SK-N-SH (cell line): ENCODE data around the gene PRKACG. TPM values are rescaled to one million over a fixed set of nuclear protein-coding genes. Genes with fewer than 3 reads are reported as not detected.
A peak's percentile ranks its signal among the peaks of the same experiment; 100 is the strongest.

ENCODE experiments used
- CTCF ChIA-PET: fragments of 300-600, 350-600 bp; formaldehyde crosslinking; extraction: SDS; loops from one replicate; lab custom pipeline; 2021; lab: Yijun Ruan, JAX
- POLR2A ChIA-PET: fragments of 350-600 bp; sonication (Branson Sonifier 250); formaldehyde crosslinking; extraction: SDS; loops from one replicate; lab custom pipeline; 2020; ENCODE audit warnings: antibody characterized with exemption, inconsistent platforms; lab: Yijun Ruan, JAX
- DNase-seq: peaks from one replicate; pipeline ENCODE4 v3.0.0; 2012
- H2AFZ ChIP-seq: fragments of 200-600 bp; sonication (generic); 2 replicates; pipeline ENCODE4 v1.8.1; 2016; ENCODE audit warnings: antibody characterized with exemption, mild to moderate bottlenecking, low read depth
- H3F3A ChIP-seq: fragments of 200-600 bp; sonication (generic); replicated peaks from 2 replicates; pipeline ENCODE3; 2016; ENCODE audit warnings: antibody characterized with exemption, mild to moderate bottlenecking; ENCODE audit not compliant: insufficient read depth
- H3K27ac ChIP-seq, 2 experiments: fragments of 200-500 bp in 1 of 2; fragments of 200-600 bp in 1 of 2; sonication (Bioruptor generic) in 1 of 2; sonication (generic), shearing (Covaris generic) in 1 of 2; 2 replicates each; pipeline versions ENCODE4 v1.5.1 to v1.6.1; 2014 to 2016; ENCODE audit warnings: low read depth in 2 of 2, inconsistent platforms in 1 of 2, low read length in 1 of 2, mild to moderate bottlenecking in 1 of 2, mixed read lengths in 1 of 2
- H3K27me3 ChIP-seq: fragments of 200-600 bp; sonication (generic), shearing (Covaris generic); 2 replicates; pipeline ENCODE4 v1.6.1; 2016; ENCODE audit warnings: mixed run types; ENCODE audit not compliant: insufficient read depth
- H3K36me3 ChIP-seq, 2 experiments: fragments of 200-500 bp in 1 of 2; fragments of 200-600 bp in 1 of 2; sonication (Bioruptor generic) in 1 of 2; sonication (generic) in 1 of 2; replicated peaks in 1 of 2; 2 replicates each; pipeline versions ENCODE3 to v1.5.1; 2014 to 2016; ENCODE audit warnings: low read length in 1 of 2, mild to moderate bottlenecking in 1 of 2; ENCODE audit not compliant: insufficient read depth in 2 of 2, control insufficient read depth in 1 of 2
- H3K4me1 ChIP-seq, 2 experiments: fragments of 200-500 bp in 1 of 2; fragments of 200-600 bp in 1 of 2; sonication (Bioruptor generic) in 1 of 2; sonication (generic), shearing (Covaris generic) in 1 of 2; 2 replicates each; pipeline versions ENCODE4 v1.5.1 to v1.6.1; 2014 to 2016; ENCODE audit warnings: low read depth in 1 of 2, low read length in 1 of 2, mixed run types in 1 of 2; ENCODE audit not compliant: insufficient read depth in 2 of 2, control insufficient read depth in 1 of 2
- H3K4me2 ChIP-seq: fragments of 200-600 bp; sonication (generic), shearing (Covaris generic); 2 replicates; pipeline ENCODE4 v1.6.1; 2017; ENCODE audit warnings: mixed run types
- H3K4me3 ChIP-seq, 2 experiments: fragments of 200-500 bp in 1 of 2; fragments of 200-600 bp in 1 of 2; sonication (Bioruptor generic) in 1 of 2; sonication (generic), shearing (Covaris generic) in 1 of 2; 2 replicates each; pipeline versions ENCODE4 v1.5.1 to v1.8.1; 2014 to 2016; ENCODE audit warnings: low read depth in 2 of 2, inconsistent platforms in 1 of 2, low read length in 1 of 2, mild to moderate bottlenecking in 1 of 2, mixed read lengths in 1 of 2, moderate library complexity in 1 of 2
- H3K79me2 ChIP-seq: fragments of 200-600 bp; sonication (generic); 2 replicates; pipeline ENCODE4 v1.8.1; 2017; ENCODE audit warnings: mild to moderate bottlenecking; ENCODE audit not compliant: insufficient read depth
- H3K9ac ChIP-seq: fragments of 200-600 bp; sonication (generic); 2 replicates; pipeline ENCODE4 v1.6.1; 2017; ENCODE audit warnings: mixed run types
- H3K9me2 ChIP-seq: fragments of 200-600 bp; sonication (generic); 2 replicates; pipeline ENCODE4 v1.6.1; 2017; ENCODE audit warnings: mixed run types
- H3K9me3 ChIP-seq: fragments of 200-600 bp; sonication (generic); 2 replicates; pipeline ENCODE4 v1.6.1; 2017; ENCODE audit warnings: mixed run types, mild to moderate bottlenecking, moderate library complexity
- H4K20me1 ChIP-seq: fragments of 200-600 bp; sonication (generic); 2 replicates; pipeline ENCODE4 v1.6.1; 2017; ENCODE audit warnings: mild to moderate bottlenecking, mixed run types; ENCODE audit not compliant: insufficient read depth
- CTCF ChIP-seq: fragments of 200-600 bp; sonication (generic); IDR thresholded peaks from 2 replicates; pipeline ENCODE4 v1.6.1; 2017; ENCODE audit warnings: antibody characterized with exemption, mild to moderate bottlenecking, moderate library complexity
- ELF1 ChIP-seq: IDR thresholded peaks from 2 replicates; pipeline ENCODE4 v1.4.0; 2012
- EP300 ChIP-seq, 2 experiments: IDR thresholded peaks; 2 replicates each; pipeline versions ENCODE4 v1.4.0 to v1.6.1; 2012; ENCODE audit warnings: borderline replicate concordance in 1 of 2, low read depth in 1 of 2, low read length in 1 of 2
- EZH2phosphoT487 ChIP-seq: fragments of 200-600 bp; sonication (generic); IDR thresholded peaks from 2 replicates; pipeline ENCODE4 v1.6.1; 2017; ENCODE audit warnings: low read depth, mixed run types, mild to moderate bottlenecking, antibody characterized with exemption, moderate library complexity, borderline replicate concordance
- FOSL2 ChIP-seq: IDR thresholded peaks from 2 replicates; pipeline ENCODE4 v1.4.0; 2012; ENCODE audit warnings: low read depth, mild to moderate bottlenecking, moderate library complexity, borderline replicate concordance
- GABPA ChIP-seq: IDR thresholded peaks from 2 replicates; pipeline ENCODE4 v1.4.0; 2012; ENCODE audit warnings: low read depth, mild to moderate bottlenecking
- GATA2 ChIP-seq: sonication (generic); formaldehyde crosslinking; IDR thresholded peaks from 2 replicates; pipeline ENCODE4 v1.5.0; 2020; ENCODE audit warnings: mild to moderate bottlenecking, missing genetic modification reagents
- JUND ChIP-seq: IDR thresholded peaks from 2 replicates; pipeline ENCODE4 v1.4.0; 2012
- NFIC ChIP-seq: IDR thresholded peaks from 2 replicates; pipeline ENCODE4 v1.4.0; 2012; ENCODE audit warnings: borderline replicate concordance
- PBX3 ChIP-seq: IDR thresholded peaks from 2 replicates; pipeline ENCODE4; 2012
- POLR2AphosphoS5 ChIP-seq: IDR thresholded peaks from 2 replicates; pipeline ENCODE4 v1.6.1; 2012; ENCODE audit warnings: low read depth, low read length
- RCOR1 ChIP-seq: fragments of 150-350 bp; IDR thresholded peaks from 2 replicates; pipeline ENCODE4 v1.6.1; 2017; ENCODE audit warnings: antibody characterized with exemption, low read length
- REST ChIP-seq: IDR thresholded peaks from 2 replicates; pipeline ENCODE4 v1.6.1; 2012; ENCODE audit warnings: mild to moderate bottlenecking, low read depth, low read length, moderate library complexity
- RXRA ChIP-seq: IDR thresholded peaks from 2 replicates; pipeline ENCODE4 v1.4.0; 2012; ENCODE audit warnings: low read depth, mild to moderate bottlenecking, borderline replicate concordance
- SIN3A ChIP-seq: IDR thresholded peaks from 2 replicates; pipeline ENCODE4 v1.6.1; 2012; ENCODE audit warnings: low read depth, mild to moderate bottlenecking, low read length, moderate library complexity, borderline replicate concordance
- SMC3 ChIP-seq: IDR thresholded peaks from 2 replicates; pipeline ENCODE4 v1.6.1; 2012; ENCODE audit warnings: low read depth, low read length, improper control_type of control experiment
- TAF1 ChIP-seq: IDR thresholded peaks from 2 replicates; pipeline ENCODE4 v1.6.1; 2012; ENCODE audit warnings: low read depth, mild to moderate bottlenecking, low read length, moderate library complexity, borderline replicate concordance
- TCF12 ChIP-seq: IDR thresholded peaks from 2 replicates; pipeline ENCODE4 v1.4.0; 2012
- WGBS: methylation state at CpG from one replicate; pipeline ENCODE4 v1.1.6; 2017; ENCODE audit warnings: low lambda C conversion rate; 5-methylcytosine and 5-hydroxymethylcytosine counted together
- polyA plus RNA-seq, 3 experiments: library from polyadenylated mRNA; depleted of rRNA; stranded (reverse); fragments of >200 nt; gene quantifications; 2 replicates each; pipeline ENCODE4 v1.2.3, GENCODE V29; 2012
- TF ChIP-seq, protein P1 (sequence below): IDR thresholded peaks from 2 replicates; pipeline ENCODE4 v1.4.0; 2012; ENCODE audit warnings: low read depth
- TF ChIP-seq, protein P2 (sequence below): fragments of 150-350 bp; IDR thresholded peaks from 2 replicates; pipeline ENCODE4 v1.6.1; 2017; ENCODE audit warnings: antibody characterized with exemption, low read length, low read depth, borderline replicate concordance
- TF ChIP-seq, protein P3 (sequence below): IDR thresholded peaks from 2 replicates; pipeline ENCODE4 v1.4.0; 2012; ENCODE audit warnings: low read depth, borderline replicate concordance

The PRKACG gene
- polyA plus RNA-seq, 1 of the 3 experiments (the other 2 are of a cell fraction): not detected

GRCh38 chr9:69035438-69036308 lies 21.8 kb upstream of the PRKACG start, which contains the start of gene FXN:
Gene FXN, plus strand, starts transcription at chr9:69035752. Its CDS starts 31 bp downstream, at chr9:69035783.
- under 1% methylated on average over 31 of the region's 75 CpGs for whole genome bisulfite sequencing
- POLR2A ChIA-PET: interaction anchor here (1.1 kb wide), 1 partner anchor 158 kb away, joined by 4 read pairs; no protein-coding TSS in a partner anchor
- TF ChIP-seq ELF1 (no peak), EZH2phosphoT487 (no peak), RCOR1 (peak; percentile 96), FOSL2 (no peak), REST (0 out of 2 replicates have a peak, but pooled peaks have one; percentile 26), SIN3A (peak; percentile 43; the same call in 1 of the 2 replicates), CTCF (peak; percentile 96), RXRA (no peak), GABPA (no peak), EP300 (IDR thresholded peaks at IDR 0.05; ENCODE audit: borderline replicate concordance in 1 of 2, low read depth in 1 of 2, low read length in 1 of 2) (no peak), TCF12 (no peak), TAF1 (peak; percentile 57; the same call in 1 of the 2 replicates), PBX3 (no peak), JUND (no peak), SMC3 (peak; percentile 73), NFIC (0 out of 2 replicates have a peak, but pooled peaks have one; percentile 3), GATA2 (CRISPR knock-in tag) (no peak), POLR2AphosphoS5 (peak; percentile 13; the same call in 1 of the 2 replicates)
- TF ChIP-seq, protein P1, sequence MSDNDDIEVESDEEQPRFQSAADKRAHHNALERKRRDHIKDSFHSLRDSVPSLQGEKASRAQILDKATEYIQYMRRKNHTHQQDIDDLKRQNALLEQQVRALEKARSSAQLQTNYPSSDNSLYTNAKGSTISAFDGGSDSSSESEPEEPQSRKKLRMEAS: peak; percentile 62; the same call in 1 of the 2 replicates
- TF ChIP-seq, protein P2, sequence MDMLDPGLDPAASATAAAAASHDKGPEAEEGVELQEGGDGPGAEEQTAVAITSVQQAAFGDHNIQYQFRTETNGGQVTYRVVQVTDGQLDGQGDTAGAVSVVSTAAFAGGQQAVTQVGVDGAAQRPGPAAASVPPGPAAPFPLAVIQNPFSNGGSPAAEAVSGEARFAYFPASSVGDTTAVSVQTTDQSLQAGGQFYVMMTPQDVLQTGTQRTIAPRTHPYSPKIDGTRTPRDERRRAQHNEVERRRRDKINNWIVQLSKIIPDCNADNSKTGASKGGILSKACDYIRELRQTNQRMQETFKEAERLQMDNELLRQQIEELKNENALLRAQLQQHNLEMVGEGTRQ: no peak
- TF ChIP-seq, protein P3, sequence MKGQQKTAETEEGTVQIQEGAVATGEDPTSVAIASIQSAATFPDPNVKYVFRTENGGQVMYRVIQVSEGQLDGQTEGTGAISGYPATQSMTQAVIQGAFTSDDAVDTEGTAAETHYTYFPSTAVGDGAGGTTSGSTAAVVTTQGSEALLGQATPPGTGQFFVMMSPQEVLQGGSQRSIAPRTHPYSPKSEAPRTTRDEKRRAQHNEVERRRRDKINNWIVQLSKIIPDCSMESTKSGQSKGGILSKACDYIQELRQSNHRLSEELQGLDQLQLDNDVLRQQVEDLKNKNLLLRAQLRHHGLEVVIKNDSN: no peak

More at GRCh38 chr9:69035438-69036308, 21.8 kb upstream of the PRKACG start, which contains the start of gene FXN:
- Histone ChIP-seq H3K9ac (peak within 1 kb of the TSS; percentile 59), H2AFZ (peak within 1 kb of the TSS; percentile 71; the same call in 1 of the 2 replicates), H4K20me1 (no peaks in the 10 kb centered on the region), H3K27ac (peak within 1 kb of the TSS; percentile 24 to 74; a peak in 2 of 4 replicates), H3K4me2 (peak within 1 kb of the TSS; percentile 76), H3F3A (peaks cover 3% of the 10 kb centered on the region), H3K4me3 (peak within 1 kb of the TSS; percentile 67 to 82), H3K9me2 (no peaks in the 10 kb centered on the region), H3K4me1 (peaks cover 0 to 7% of the 10 kb centered on the region in 2 experiments; a peak in 1 of 4 replicates), H3K27me3 (no peaks in the 10 kb centered on the region), H3K79me2 (peaks cover 16% of the 10 kb centered on the region; the same call in 1 of the 2 replicates), H3K36me3 (no peaks in the 10 kb centered on the region), H3K9me3 (no peaks in the 10 kb centered on the region)
- CTCF ChIA-PET: interaction anchor here (0.6 to 6.3 kb wide), 29 partner anchors 9 to 1159 kb away, joined by 3 to 67 read pairs (median 4); partner anchors contain the start of gene TJP2
- peak; percentile 94 for DNase-seq
